GM03348 (cell line): ENCODE results near the gene TDRD12.

Experiments
- DNase-seq: peaks from one replicate; pipeline ENCODE4 v3.0.0; 2012; ENCODE audit warnings: low spot score

Gene TDRD12

GRCh38 chr19:32809754-32810153 is 90.2 kb downstream of the TDRD12 start:
- DNase-seq = no peak

- no peak for DNase-seq
Measured at GRCh38 chr19:32810452-32810851, 90.9 kb downstream of the TDRD12 start.

GRCh38 chr19:32811151-32811550 is 91.6 kb downstream of the TDRD12 start:
- no peak for DNase-seq

GRCh38 chr19:32812036-32812435 is 92.5 kb downstream of the TDRD12 start:
- DNase-seq = no peak

- no peak for DNase-seq
Measured at GRCh38 chr19:32812571-32812970, 93.0 kb downstream of the TDRD12 start.

- no peak for DNase-seq
Measured at GRCh38 chr19:32813862-32814425, 94.4 kb downstream of the TDRD12 start.

- DNase-seq = no peak
Measured at GRCh38 chr19:32814624-32815023, 95.1 kb downstream of the TDRD12 start.

GRCh38 chr19:32816555-32817099 is 97.1 kb downstream of the TDRD12 start:
- DNase-seq = no peak

GRCh38 chr19:32817569-32818476 is 98.3 kb downstream of the TDRD12 start:
- DNase-seq = no peak

- no peak for DNase-seq
Measured at GRCh38 chr19:32818536-32818935, 99.0 kb downstream of the TDRD12 start.

GRCh38 chr19:32819419-32820400 is 100.1 kb downstream of the TDRD12 start:
- DNase-seq = no peak

GRCh38 chr19:32822916-32823746 is 103.6 kb downstream of the TDRD12 start:
- DNase-seq = no peak

GRCh38 chr19:32823747-32824102 is 104.2 kb downstream of the TDRD12 start:
- no peak for DNase-seq

GRCh38 chr19:32824191-32824751 is 104.7 kb downstream of the TDRD12 start:
- no peak for DNase-seq

GRCh38 chr19:32824916-32825608 is 105.5 kb downstream of the TDRD12 start:
- no peak for DNase-seq

GRCh38 chr19:32828139-32828538 is 108.6 kb downstream of the TDRD12 start:
- no peak for DNase-seq

GRCh38 chr19:32828643-32829344 is 109.2 kb downstream of the TDRD12 start:
- no peak for DNase-seq

- DNase-seq = no peak
Measured at GRCh38 chr19:32829345-32829896, 109.9 kb downstream of the TDRD12 start.
